Nucleus accumbens (tissue), 56 donors: ENCODE data around the gene SUPT3H.

Experiments
- DNase-seq, 56 donors: peaks; one replicate each; lab custom pipeline; 2025; lab: John Stamatoyannopoulos, UW

Gene SUPT3H

GRCh38 chr6:44820759-44821158, 557.0 kb downstream of the SUPT3H start:
- no peak for DNase-seq

- DNase-seq = no peak
Measured at GRCh38 chr6:44820321-44820720, 557.4 kb downstream of the SUPT3H start.

- no peak for DNase-seq
Measured at GRCh38 chr6:44811456-44811855, 566.3 kb downstream of the SUPT3H start.

GRCh38 chr6:44809258-44809657, 568.5 kb downstream of the SUPT3H start:
- no peak for DNase-seq

- no peak for DNase-seq
Measured at GRCh38 chr6:44808148-44808547, 569.6 kb downstream of the SUPT3H start.

- no peak for DNase-seq
Measured at GRCh38 chr6:44806656-44807055, 571.1 kb downstream of the SUPT3H start.

GRCh38 chr6:44805238-44805846, 572.4 kb downstream of the SUPT3H start:
- DNase-seq = no peak

- no peak for DNase-seq
Measured at GRCh38 chr6:44804546-44805159, 573.1 kb downstream of the SUPT3H start.

GRCh38 chr6:44804016-44804415, 573.7 kb downstream of the SUPT3H start:
- DNase-seq = no peak

- no peak for DNase-seq
Measured at GRCh38 chr6:44800784-44801592, 576.7 kb downstream of the SUPT3H start.

GRCh38 chr6:44800171-44800783, 577.5 kb downstream of the SUPT3H start:
- DNase-seq = peak in 1 of 56 donors; percentile 2

- DNase-seq = no peak
Measured at GRCh38 chr6:44797746-44798145, 580.0 kb downstream of the SUPT3H start.

- no peak for DNase-seq
Measured at GRCh38 chr6:44795326-44795725, 582.4 kb downstream of the SUPT3H start.

GRCh38 chr6:44789806-44790205, 587.9 kb downstream of the SUPT3H start:
- no peak for DNase-seq

- DNase-seq = no peak
Measured at GRCh38 chr6:44789061-44789460, 588.7 kb downstream of the SUPT3H start.

GRCh38 chr6:44788387-44788981, 589.2 kb downstream of the SUPT3H start:
- DNase-seq = no peak

GRCh38 chr6:44787254-44787834, 590.4 kb downstream of the SUPT3H start:
- DNase-seq = no peak

GRCh38 chr6:44785130-44785529, 592.6 kb downstream of the SUPT3H start:
- DNase-seq = no peak

GRCh38 chr6:44784195-44784594, 593.5 kb downstream of the SUPT3H start:
- no peak for DNase-seq

GRCh38 chr6:44782892-44783291, 594.8 kb downstream of the SUPT3H start:
- DNase-seq = no peak
